ENCODE measurements around the gene CREB3L4. TPM values are rescaled to one million over a fixed set of nuclear protein-coding genes. Genes with fewer than 3 reads are reported as not detected.

The CREB3L4 gene
- total RNA-seq, 1 experiment from 2014 or later: 28.4 TPM

Other genes starting within 250 kb of the CREB3L4 start
- gene INTS3, start 239.9 kb upstream of the CREB3L4 start, total RNA-seq (2014; rRNA removed; shearing (Covaris generic)): 43.6 and 44.7 TPM in 2 replicates
- gene SLC27A3, start 192.5 kb upstream of the CREB3L4 start, total RNA-seq (2014; rRNA removed; shearing (Covaris generic)): 1.8 and 2.2 TPM in 2 replicates
- 5.9 and 6.5 TPM in 2 replicates for gene GATAD2B, start 44.9 kb upstream of the CREB3L4 start, total RNA-seq (2014; rRNA removed; shearing (Covaris generic))
- 10.9 and 11.2 TPM in 2 replicates for gene DENND4B, start 21.2 kb upstream of the CREB3L4 start, total RNA-seq (2014; rRNA removed; shearing (Covaris generic))
- gene CRTC2, start 9.3 kb upstream of the CREB3L4 start, total RNA-seq (2014; rRNA removed; shearing (Covaris generic)): 14.5 and 16.6 TPM in 2 replicates
- gene SLC39A1, start 4.4 kb upstream of the CREB3L4 start, total RNA-seq (2014; rRNA removed; shearing (Covaris generic)): 192 and 204 TPM in 2 replicates
- gene JTB, start 9.8 kb downstream of the CREB3L4 start, total RNA-seq (2014; rRNA removed; shearing (Covaris generic)): 280 and 326 TPM in 2 replicates
- gene RAB13, start 18.4 kb downstream of the CREB3L4 start, total RNA-seq (2014; rRNA removed; shearing (Covaris generic)): 36.6 and 41.3 TPM in 2 replicates
- gene RPS27, start 22.9 kb downstream of the CREB3L4 start, total RNA-seq (2014; rRNA removed; shearing (Covaris generic)): 2,058 and 2,461 TPM in 2 replicates
- not detected in 2 replicates for gene NUP210L, start 187.2 kb downstream of the CREB3L4 start, total RNA-seq (2014; rRNA removed; shearing (Covaris generic))
- gene TPM3, start 224.2 kb downstream of the CREB3L4 start, total RNA-seq (2014; rRNA removed; shearing (Covaris generic)): 1,673 and 1,769 TPM in 2 replicates
- not detected in 2 replicates for gene CFAP141, start 238.4 kb downstream of the CREB3L4 start, total RNA-seq (2014; rRNA removed; shearing (Covaris generic))

All from A172 (cell line).